ENCODE measurements around the gene ORM1.

Gene ORM1

DNA sequence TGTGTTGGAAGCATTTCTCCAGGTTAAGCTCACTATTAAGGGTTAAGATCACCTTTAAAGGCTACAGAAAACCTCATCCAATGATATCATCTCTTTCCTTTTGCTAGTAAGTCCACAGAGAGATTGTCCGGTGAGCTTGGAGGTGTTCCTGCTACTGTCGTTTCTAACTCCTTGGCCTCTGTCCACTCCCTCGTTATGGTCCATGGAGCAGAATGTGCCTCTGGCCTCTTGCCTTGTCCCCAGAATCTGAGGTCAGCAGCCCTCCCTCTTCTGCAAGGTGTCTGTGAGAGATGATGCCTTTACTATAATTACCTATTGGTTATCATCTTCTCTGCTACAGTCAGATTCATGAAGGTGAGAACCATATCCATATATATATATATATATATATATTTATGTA is 21.8 kb downstream of the ORM1 start:
- no peak for DNase-seq

GRCh38 chr9:114345493-114346065 is 22.7 kb downstream of the ORM1 start:
- no peak for DNase-seq

- no peak for DNase-seq
These were observed 23.2 kb downstream of the ORM1 start for GRCh38 chr9:114346146-114346545.

DNA sequence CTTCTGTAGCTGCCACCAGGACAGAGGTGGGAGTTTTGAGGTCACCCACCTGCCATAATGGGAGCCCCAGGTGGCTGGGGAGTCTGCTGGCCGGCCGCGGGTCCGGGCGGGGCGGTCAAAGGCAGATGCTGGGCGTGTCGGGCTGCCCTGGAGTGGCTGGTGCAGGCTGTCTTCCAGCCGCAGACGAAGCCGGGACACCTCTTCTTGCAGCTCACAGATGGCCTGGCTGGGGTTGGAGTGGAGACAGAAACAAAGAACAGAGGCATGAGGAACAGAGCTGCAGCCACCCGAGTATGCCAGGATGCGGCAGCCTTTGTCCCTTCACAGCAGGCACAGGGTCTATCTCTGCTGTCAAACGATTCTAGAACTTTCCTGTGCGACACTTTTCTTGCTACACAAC is 24.8 kb downstream of the ORM1 start:
- no peak for DNase-seq

DNA sequence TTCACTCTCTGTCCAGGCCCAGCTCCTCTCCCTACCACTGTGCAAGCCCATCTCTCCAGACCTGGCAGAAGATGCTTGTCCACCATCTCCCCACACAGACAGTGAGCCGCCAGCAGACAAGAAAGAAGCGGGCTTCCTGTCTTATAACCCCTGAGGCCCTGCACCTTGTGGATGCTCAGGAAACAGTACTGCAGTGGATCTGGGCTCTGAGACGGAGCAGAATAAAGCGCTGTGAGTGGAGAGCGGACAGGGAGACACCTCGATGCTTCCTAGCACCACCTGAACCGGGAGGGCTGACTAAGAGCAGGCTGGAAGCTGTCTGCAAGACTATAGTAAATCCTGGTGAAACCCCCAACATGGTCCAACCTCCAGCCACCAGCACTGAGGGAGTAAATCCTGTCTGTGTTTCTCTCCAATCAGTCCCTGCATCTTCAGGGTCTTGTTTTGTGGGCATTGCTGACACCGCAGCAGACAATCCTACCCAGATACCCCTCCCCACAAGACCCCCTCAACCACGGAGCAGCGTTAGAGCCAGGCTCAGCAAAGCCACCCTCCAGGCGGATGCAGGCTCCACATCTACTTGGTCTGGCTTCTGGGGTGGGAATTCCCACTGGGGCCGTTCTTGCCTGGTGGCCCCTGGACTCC is 25.5 kb downstream of the ORM1 start:
- no peak for DNase-seq

DNA sequence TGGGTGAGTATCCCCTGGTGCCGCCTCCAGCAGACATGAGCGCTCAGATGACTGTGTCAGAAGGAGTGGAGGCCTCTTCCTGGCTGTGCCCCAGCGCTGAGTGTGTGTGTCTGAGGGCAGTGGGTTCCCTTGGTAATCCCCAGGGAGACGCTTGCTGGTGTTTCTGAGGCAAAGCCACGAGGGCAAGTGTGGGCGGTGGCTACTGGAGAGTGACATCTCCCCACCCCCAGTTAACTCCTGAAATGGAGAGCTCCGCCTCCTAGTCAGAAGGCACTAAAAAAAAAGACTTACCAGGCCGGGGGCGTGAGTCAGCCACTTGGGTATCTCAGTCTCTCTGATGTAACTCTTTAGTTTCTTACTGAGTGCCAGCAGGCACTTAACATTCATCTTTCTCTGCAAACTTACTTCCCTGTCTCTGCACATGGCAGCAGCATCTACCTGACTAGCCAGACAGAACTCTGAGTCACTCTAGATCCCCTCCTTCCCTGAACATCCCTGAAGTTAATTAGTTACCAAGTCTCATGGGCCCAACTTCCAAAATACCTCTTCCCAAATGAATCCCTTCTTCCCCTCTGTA is 26.1 kb downstream of the ORM1 start:
- DNase-seq = no peak

- no peak for DNase-seq
These were observed 27.0 kb downstream of the ORM1 start for GRCh38 chr9:114349713-114350480.

DNA sequence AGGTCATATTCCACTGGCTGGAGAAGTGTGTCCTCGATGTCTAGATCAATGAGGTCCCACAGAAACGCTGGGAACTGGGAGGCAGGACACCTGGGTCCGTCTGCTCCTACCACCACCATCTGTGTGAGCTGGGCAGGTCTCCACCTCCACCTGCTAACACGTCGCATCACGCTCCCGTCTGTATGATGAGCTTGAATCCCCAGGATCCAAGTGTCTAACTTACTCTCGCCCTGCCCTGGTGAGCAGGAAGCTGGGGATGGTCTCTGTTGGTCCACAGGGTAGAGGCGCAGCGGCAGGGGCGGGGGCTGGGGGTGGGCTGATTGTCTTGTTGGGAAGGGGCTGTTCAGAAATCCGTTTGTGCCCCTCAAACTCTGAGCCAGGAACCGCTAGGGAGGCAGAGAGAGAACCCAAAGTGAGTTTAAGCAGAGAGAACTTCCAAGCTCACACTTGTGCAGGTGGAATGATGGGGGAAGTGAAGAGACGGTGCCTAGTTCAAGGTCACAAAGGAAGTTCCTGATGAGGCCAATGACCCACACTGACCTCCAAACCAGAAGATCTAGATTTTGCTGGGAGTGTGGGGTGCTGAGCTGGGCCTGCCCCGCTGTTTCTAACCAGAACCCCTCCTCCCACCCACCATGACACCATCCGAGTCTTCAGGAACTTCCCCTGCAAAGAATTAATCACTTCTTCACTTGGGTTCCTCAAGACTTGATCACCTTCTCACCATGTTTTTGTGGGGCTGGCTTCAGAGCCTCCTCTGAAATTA is 27.9 kb downstream of the ORM1 start:
- no peak for DNase-seq

DNA sequence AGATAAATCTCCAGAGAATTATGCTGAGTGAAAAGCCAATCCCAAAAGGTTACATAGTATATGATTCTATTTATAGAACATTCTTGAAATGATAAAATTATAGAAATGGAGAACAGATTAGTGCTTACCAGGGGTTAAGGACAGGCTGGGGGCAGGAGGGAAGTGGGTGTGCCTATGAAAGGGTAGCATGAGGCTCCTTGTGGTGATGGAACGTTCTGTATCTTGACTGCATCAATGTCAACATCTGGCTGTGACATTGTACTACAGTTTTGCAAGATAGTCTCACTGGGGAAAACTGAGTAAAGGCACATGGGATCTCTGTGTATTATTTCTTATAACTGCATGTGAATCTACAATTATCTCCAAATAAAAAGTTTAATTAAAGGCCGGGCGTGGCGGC is 29.0 kb downstream of the ORM1 start:
- no peak for DNase-seq

DNA sequence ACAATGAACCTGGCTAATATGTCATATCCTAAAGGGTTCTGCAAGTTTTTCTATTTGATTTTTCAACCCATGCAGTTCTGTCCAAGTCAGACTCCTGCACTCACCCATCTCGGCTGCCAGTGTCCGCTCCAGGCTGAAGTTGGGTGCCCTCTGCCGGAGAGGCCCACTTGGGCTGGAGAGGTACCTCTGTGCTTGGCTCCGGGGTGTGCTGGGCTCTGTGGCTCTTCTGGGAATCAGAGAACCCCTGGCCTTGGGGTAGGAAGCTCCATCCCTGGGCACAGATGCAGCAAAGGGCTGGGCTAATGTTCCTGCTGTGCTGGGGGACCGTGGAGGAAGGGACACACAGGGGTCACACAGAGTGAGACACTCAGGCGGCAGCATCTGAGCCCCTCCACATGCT is 32.9 kb downstream of the ORM1 start:
- DNase-seq = no peak

GRCh38 chr9:114356792-114357191 is 33.9 kb downstream of the ORM1 start:
- DNase-seq = no peak

GRCh38 chr9:114357360-114357759 is 34.5 kb downstream of the ORM1 start:
- no peak for DNase-seq

DNA sequence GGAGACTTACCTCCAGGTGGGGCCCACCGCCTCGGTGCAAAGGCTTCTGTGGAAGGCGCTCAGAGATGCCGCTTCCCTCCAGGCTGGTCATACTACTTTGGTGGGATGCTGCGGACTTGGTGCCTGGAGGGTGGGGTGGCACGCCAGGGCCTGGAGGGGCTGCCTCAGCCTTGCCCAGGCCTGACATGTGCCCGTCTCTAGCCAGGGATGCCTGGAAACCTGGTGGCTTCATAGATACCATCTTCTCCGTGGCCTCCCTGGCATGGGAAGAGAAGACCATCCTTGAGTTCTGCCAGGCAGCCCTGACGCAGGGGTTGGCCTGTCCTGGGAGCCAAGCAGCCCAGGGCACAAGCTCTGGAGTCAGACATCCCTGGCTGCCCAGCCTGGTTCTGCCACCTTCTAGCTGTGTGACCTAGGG is 35.0 kb downstream of the ORM1 start:
- no peak for DNase-seq

DNA sequence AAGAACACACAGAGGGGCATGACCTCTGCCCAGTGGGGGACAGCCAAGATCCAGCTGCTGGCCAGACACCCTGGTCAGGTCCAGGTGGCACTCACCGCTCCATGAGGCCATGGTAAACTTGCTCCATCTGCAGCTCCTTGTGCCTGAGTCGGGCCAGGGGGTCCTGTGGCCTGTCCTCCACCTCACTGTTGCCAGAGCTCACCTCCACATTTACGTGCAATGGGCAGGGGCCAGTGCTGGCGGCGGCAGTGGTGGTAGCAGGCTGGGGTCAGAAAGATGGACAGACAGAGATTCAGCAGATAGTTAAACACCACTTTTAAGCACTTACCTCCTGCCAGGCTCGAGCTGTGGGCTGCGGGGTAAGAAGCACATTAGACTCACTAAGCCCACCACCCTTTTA is 36.9 kb downstream of the ORM1 start:
- DNase-seq = no peak

- DNase-seq = no peak
These were observed 38.6 kb downstream of the ORM1 start for GRCh38 chr9:114361542-114361941.

- DNase-seq = no peak
These were observed 39.5 kb downstream of the ORM1 start for GRCh38 chr9:114362394-114362793.

- DNase-seq = no peak
These were observed 40.5 kb downstream of the ORM1 start for GRCh38 chr9:114363424-114363823.

DNA sequence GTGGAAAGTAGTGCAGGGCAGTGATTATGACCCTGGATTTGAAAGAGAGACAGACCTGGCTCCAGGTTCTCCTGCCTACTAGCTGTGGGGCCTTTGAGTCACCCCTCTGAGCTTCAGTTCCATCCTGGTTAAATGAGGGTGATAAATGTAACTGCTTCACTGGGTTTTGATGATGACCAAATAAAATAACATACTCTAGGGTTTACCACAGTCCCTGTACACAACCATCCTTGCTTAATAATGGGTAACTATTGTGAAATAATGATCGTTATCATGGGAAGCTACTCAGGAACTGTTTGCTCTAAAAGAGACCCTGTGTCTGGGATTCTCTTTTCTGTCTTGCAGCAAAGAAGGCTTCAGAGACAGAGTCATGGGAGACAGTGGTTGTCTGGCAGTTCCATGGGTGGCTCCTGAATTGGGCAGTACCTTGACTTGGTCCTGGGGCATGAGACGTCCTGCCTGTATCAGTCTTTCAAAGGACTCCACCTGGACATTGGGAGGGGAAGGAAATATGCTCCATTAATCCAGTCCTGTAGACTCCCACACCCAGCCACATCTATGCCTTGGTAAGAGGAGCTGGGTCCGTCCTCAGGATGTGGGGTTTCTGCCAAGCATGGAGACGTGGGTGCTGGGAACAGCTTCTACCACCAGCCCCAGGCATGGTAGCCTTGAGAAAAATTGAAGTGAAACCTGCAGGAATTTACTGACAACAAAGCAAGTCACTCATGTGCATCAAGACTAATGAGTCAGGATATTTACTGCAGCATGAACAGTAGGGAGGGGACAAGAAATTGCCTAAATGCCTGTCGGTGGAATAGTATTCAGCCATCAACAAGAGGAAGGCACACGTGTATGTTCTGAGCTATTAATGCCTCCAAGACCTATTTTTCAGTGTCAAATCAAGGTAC is 41.5 kb downstream of the ORM1 start:
- no peak for DNase-seq

GRCh38 chr9:114365194-114365593 is 42.3 kb downstream of the ORM1 start:
- no peak for DNase-seq

GRCh38 chr9:114366334-114367128 is 43.6 kb downstream of the ORM1 start:
- DNase-seq = no peak

- no peak for DNase-seq
These were observed 44.5 kb downstream of the ORM1 start for GRCh38 chr9:114367366-114367765.
